ENCODE measurements around the gene NPAT.

- TF ChIP-seq POLR2A (IDR thresholded peaks at IDR 0.05) = no peak
- no peak for TF ChIP-seq CTCF (IDR thresholded peaks at IDR 0.05)
Measured at GRCh38 chr11:108199446-108200321, 22.8 kb downstream of the NPAT start.

Measured in heart left ventricle (tissue), 13 donors.